HEK293 (cell line): ENCODE measurements around the gene TEAD1.

Experiments
- BCL11A ChIP-seq: fragments of 450-650 bp; formaldehyde crosslinking; IDR thresholded peaks from 2 replicates; pipeline ENCODE4 v1.5.1; 2016; ENCODE audit warnings: low read depth, missing biosample characterization, missing genetic modification characterization
- FEZF1 ChIP-seq: fragments of 450-650 bp; formaldehyde crosslinking; IDR thresholded peaks from 2 replicates; pipeline ENCODE4 v1.5.1; 2016; ENCODE audit warnings: missing biosample characterization, missing genetic modification characterization
- GLIS1 ChIP-seq: fragments of 450-650 bp; formaldehyde crosslinking; IDR thresholded peaks from 2 replicates; pipeline ENCODE4 v1.5.1; 2016; ENCODE audit warnings: missing biosample characterization, missing genetic modification characterization
- MZF1 ChIP-seq: fragments of 450-650 bp; formaldehyde crosslinking; IDR thresholded peaks from 2 replicates; pipeline ENCODE4 v1.5.1; 2017; ENCODE audit warnings: missing biosample characterization, missing genetic modification characterization, borderline replicate concordance
- RBAK ChIP-seq: fragments of 450-650 bp; formaldehyde crosslinking; IDR thresholded peaks from 2 replicates; pipeline ENCODE4 v1.5.1; 2016; ENCODE audit warnings: missing biosample characterization, missing genetic modification characterization
- SCRT2 ChIP-seq: fragments of 450-650 bp; formaldehyde crosslinking; IDR thresholded peaks from 2 replicates; pipeline ENCODE4 v1.5.1; 2016; ENCODE audit warnings: missing biosample characterization, missing genetic modification characterization
- TCF7L2 ChIP-seq: IDR thresholded peaks from 2 replicates; pipeline ENCODE4 v1.6.1; 2011; ENCODE audit warnings: low read depth, mild to moderate bottlenecking, inconsistent platforms, low read length, moderate library complexity, borderline replicate concordance
- ZBTB7A ChIP-seq: fragments of 450-650 bp; formaldehyde crosslinking; IDR thresholded peaks from 2 replicates; pipeline ENCODE4 v1.5.1; 2016; ENCODE audit warnings: low read depth, missing biosample characterization, missing genetic modification characterization
- ZFHX2 ChIP-seq: fragments of 450-650 bp; formaldehyde crosslinking; conservative IDR thresholded peaks from 2 replicates; pipeline ENCODE4 v1.5.1; 2016; ENCODE audit warnings: missing biosample characterization, missing genetic modification characterization
- ZNF112 ChIP-seq: fragments of 450-650 bp; formaldehyde crosslinking; IDR thresholded peaks from 2 replicates; pipeline ENCODE4 v1.5.0; 2017; ENCODE audit warnings: missing biosample characterization, missing genetic modification characterization
- ZNF16 ChIP-seq: fragments of 450-650 bp; formaldehyde crosslinking; IDR thresholded peaks from 2 replicates; pipeline ENCODE4 v1.5.1; 2016; ENCODE audit warnings: low read depth, missing biosample characterization, missing genetic modification characterization
- ZNF169 ChIP-seq: fragments of 450-650 bp; formaldehyde crosslinking; IDR thresholded peaks from 2 replicates; pipeline ENCODE4 v1.5.1; 2016; ENCODE audit warnings: missing biosample characterization, missing genetic modification characterization
- ZNF174 ChIP-seq: fragments of 450-650 bp; formaldehyde crosslinking; IDR thresholded peaks from 2 replicates; pipeline ENCODE4 v1.5.0; 2017; ENCODE audit warnings: missing biosample characterization, mild to moderate bottlenecking, missing genetic modification characterization
- ZNF175 ChIP-seq: fragments of 450-650 bp; formaldehyde crosslinking; IDR thresholded peaks from 2 replicates; pipeline ENCODE4 v1.5.1; 2016; ENCODE audit warnings: missing biosample characterization, missing genetic modification characterization
- ZNF324 ChIP-seq: fragments of 450-650 bp; formaldehyde crosslinking; IDR thresholded peaks from 2 replicates; pipeline ENCODE4 v1.5.1; 2016; ENCODE audit warnings: missing biosample characterization, missing genetic modification characterization
- ZNF335 ChIP-seq: fragments of 450-650 bp; formaldehyde crosslinking; conservative IDR thresholded peaks from 2 replicates; pipeline ENCODE4 v1.5.1; 2016; ENCODE audit warnings: missing biosample characterization, missing genetic modification characterization
- ZNF37A ChIP-seq: fragments of 450-650 bp; IDR thresholded peaks from 2 replicates; pipeline ENCODE4 v1.5.1; 2018; ENCODE audit warnings: missing biosample characterization, missing genetic modification characterization
- ZNF473 ChIP-seq: fragments of 450-650 bp; formaldehyde crosslinking; IDR thresholded peaks from 2 replicates; pipeline ENCODE4 v1.5.1; 2017; ENCODE audit warnings: missing biosample characterization, missing genetic modification characterization
- ZNF560 ChIP-seq: fragments of 450-650 bp; formaldehyde crosslinking; IDR thresholded peaks from 2 replicates; pipeline ENCODE4 v1.5.1; 2017; ENCODE audit warnings: missing biosample characterization, missing genetic modification characterization, borderline replicate concordance
- ZNF585B ChIP-seq: fragments of 450-650 bp; formaldehyde crosslinking; IDR thresholded peaks from 2 replicates; pipeline ENCODE4 v1.5.1; 2016; ENCODE audit warnings: missing biosample characterization, missing genetic modification characterization
- ZNF621 ChIP-seq: fragments of 450-650 bp; formaldehyde crosslinking; IDR thresholded peaks from 2 replicates; pipeline ENCODE4 v1.5.1; 2017; ENCODE audit warnings: missing biosample characterization, missing genetic modification characterization
- ZNF626 ChIP-seq: fragments of 450-650 bp; sonication (Bioruptor Pico); formaldehyde crosslinking; IDR thresholded peaks from 2 replicates; pipeline ENCODE4 v1.5.1; 2018; ENCODE audit warnings: missing biosample characterization, missing genetic modification characterization, inconsistent platforms
- ZNF629 ChIP-seq: fragments of 450-650 bp; formaldehyde crosslinking; IDR thresholded peaks from 2 replicates; pipeline ENCODE4 v1.5.1; 2017; ENCODE audit warnings: missing biosample characterization, missing genetic modification characterization
- ZNF664 ChIP-seq: fragments of 450-650 bp; formaldehyde crosslinking; IDR thresholded peaks from 2 replicates; pipeline ENCODE4 v1.5.1; 2016; ENCODE audit warnings: missing biosample characterization, missing genetic modification characterization
- ZNF76 ChIP-seq: fragments of 450-650 bp; formaldehyde crosslinking; IDR thresholded peaks from 2 replicates; pipeline ENCODE4; 2016; ENCODE audit warnings: low read depth, missing biosample characterization, missing genetic modification characterization, borderline replicate concordance
- ZNF843 ChIP-seq: fragments of 450-650 bp; formaldehyde crosslinking; IDR thresholded peaks from 2 replicates; pipeline ENCODE4 v1.5.1; 2016; ENCODE audit warnings: missing biosample characterization, missing genetic modification characterization
- ZSCAN16 ChIP-seq: fragments of 450-650 bp; formaldehyde crosslinking; IDR thresholded peaks from 2 replicates; pipeline ENCODE4 v1.5.1; 2016; ENCODE audit warnings: missing biosample characterization, missing genetic modification characterization
- ZXDB ChIP-seq: fragments of 450-650 bp; formaldehyde crosslinking; IDR thresholded peaks from 2 replicates; pipeline ENCODE4 v1.5.1; 2016; ENCODE audit warnings: missing biosample characterization, missing genetic modification characterization
- TF ChIP-seq, protein P1 (sequence below): fragments of 450-650 bp; formaldehyde crosslinking; IDR thresholded peaks from 2 replicates; pipeline ENCODE4 v1.5.1; 2017; ENCODE audit warnings: missing biosample characterization, missing genetic modification characterization
- TF ChIP-seq, protein P2 (sequence below): fragments of 450-650 bp; formaldehyde crosslinking; IDR thresholded peaks from 2 replicates; pipeline ENCODE4 v1.5.1; 2017; ENCODE audit warnings: missing biosample characterization, missing genetic modification characterization
- TF ChIP-seq, protein P3 (sequence below): fragments of 450-650 bp; formaldehyde crosslinking; conservative IDR thresholded peaks from 2 replicates; pipeline ENCODE4 v1.5.1; 2016; ENCODE audit warnings: low read depth, missing biosample characterization, missing genetic modification characterization
- TF ChIP-seq, protein P4 (sequence below): fragments of 450-650 bp; formaldehyde crosslinking; IDR thresholded peaks from 2 replicates; pipeline ENCODE4 v1.5.1; 2016; ENCODE audit warnings: missing biosample characterization, missing genetic modification characterization
- TF ChIP-seq, protein P5 (sequence below): fragments of 450-650 bp; formaldehyde crosslinking; IDR thresholded peaks from 2 replicates; pipeline ENCODE4 v1.5.1; 2016; ENCODE audit warnings: missing biosample characterization, missing genetic modification characterization

TEAD1 gene

DNA sequence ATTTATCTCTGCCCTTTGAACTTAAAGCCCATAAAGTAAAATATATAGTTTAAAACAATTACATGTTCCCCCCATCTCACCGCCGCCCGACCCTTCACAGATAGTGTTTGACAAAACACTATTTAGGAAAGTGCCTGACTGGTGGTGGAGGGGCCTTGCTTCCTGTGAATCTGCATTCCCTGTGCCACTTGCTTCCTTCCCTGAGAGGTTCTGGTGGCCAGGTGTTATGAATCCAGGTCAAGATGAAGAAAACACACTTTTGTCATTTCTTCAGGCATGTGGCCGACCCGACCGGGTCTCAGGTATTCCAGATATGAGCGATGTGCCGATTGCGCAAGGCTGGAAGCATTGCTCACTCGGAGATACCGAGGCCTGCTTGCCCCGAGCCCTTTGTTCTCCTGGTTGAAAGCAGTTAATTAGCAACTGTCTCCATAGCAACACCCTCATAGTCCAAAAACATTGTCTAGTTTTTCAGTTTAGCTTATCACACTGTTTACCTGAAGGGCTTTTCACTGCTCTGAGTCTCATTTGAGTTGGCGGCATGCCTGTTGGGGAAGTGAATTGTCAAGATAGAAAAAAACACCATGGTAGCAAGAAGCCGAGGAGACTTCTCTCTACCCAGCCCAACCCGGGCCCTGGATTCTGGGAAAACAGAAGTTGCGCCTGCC, 128.3 kb downstream of the TEAD1 start (continued):
- TF ChIP-seq ZNF324 (tag by site-specific recombination) (no peak), ZNF112 (no peak), RBAK (tag by site-specific recombination) (no peak), ZNF174 (tag by site-specific recombination) (no peak), MZF1 (no peak), ZNF560 (no peak), ZNF76 (tag by site-specific recombination) (no peak), ZNF621 (tag by site-specific recombination) (no peak), SCRT2 (no peak), ZNF626 (no peak), GLIS1 (tag by site-specific recombination) (no peak), ZNF175 (tag by site-specific recombination) (no peak), ZSCAN16 (tag by site-specific recombination) (no peak), ZNF843 (tag by site-specific recombination) (no peak), ZNF169 (tag by site-specific recombination) (no peak), ZNF664 (no peak), ZNF629 (tag by site-specific recombination) (no peak; the same call in 1 of the 2 replicates), ZNF16 (tag by site-specific recombination) (no peak), BCL11A (no peak), TCF7L2 (peak; percentile 82), ZNF37A (tag by site-specific recombination) (no peak), ZNF585B (no peak), FEZF1 (peak; percentile 95), ZBTB7A (tag by site-specific recombination) (no peak), ZNF473 (tag by site-specific recombination) (no peak), ZXDB (tag by site-specific recombination) (peak; percentile 48; the same call in 1 of the 2 replicates), ZFHX2 (no peak), ZNF335 (tag by site-specific recombination) (peak; percentile 68)
- TF ChIP-seq, protein P1, sequence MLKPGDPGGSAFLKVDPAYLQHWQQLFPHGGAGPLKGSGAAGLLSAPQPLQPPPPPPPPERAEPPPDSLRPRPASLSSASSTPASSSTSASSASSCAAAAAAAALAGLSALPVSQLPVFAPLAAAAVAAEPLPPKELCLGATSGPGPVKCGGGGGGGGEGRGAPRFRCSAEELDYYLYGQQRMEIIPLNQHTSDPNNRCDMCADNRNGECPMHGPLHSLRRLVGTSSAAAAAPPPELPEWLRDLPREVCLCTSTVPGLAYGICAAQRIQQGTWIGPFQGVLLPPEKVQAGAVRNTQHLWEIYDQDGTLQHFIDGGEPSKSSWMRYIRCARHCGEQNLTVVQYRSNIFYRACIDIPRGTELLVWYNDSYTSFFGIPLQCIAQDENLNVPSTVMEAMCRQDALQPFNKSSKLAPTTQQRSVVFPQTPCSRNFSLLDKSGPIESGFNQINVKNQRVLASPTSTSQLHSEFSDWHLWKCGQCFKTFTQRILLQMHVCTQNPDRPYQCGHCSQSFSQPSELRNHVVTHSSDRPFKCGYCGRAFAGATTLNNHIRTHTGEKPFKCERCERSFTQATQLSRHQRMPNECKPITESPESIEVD (tag by site-specific recombination): peak; percentile 97
- TF ChIP-seq, protein P2, sequence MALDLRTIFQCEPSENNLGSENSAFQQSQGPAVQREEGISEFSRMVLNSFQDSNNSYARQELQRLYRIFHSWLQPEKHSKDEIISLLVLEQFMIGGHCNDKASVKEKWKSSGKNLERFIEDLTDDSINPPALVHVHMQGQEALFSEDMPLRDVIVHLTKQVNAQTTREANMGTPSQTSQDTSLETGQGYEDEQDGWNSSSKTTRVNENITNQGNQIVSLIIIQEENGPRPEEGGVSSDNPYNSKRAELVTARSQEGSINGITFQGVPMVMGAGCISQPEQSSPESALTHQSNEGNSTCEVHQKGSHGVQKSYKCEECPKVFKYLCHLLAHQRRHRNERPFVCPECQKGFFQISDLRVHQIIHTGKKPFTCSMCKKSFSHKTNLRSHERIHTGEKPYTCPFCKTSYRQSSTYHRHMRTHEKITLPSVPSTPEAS (tag by site-specific recombination): no peak
- TF ChIP-seq, protein P3, sequence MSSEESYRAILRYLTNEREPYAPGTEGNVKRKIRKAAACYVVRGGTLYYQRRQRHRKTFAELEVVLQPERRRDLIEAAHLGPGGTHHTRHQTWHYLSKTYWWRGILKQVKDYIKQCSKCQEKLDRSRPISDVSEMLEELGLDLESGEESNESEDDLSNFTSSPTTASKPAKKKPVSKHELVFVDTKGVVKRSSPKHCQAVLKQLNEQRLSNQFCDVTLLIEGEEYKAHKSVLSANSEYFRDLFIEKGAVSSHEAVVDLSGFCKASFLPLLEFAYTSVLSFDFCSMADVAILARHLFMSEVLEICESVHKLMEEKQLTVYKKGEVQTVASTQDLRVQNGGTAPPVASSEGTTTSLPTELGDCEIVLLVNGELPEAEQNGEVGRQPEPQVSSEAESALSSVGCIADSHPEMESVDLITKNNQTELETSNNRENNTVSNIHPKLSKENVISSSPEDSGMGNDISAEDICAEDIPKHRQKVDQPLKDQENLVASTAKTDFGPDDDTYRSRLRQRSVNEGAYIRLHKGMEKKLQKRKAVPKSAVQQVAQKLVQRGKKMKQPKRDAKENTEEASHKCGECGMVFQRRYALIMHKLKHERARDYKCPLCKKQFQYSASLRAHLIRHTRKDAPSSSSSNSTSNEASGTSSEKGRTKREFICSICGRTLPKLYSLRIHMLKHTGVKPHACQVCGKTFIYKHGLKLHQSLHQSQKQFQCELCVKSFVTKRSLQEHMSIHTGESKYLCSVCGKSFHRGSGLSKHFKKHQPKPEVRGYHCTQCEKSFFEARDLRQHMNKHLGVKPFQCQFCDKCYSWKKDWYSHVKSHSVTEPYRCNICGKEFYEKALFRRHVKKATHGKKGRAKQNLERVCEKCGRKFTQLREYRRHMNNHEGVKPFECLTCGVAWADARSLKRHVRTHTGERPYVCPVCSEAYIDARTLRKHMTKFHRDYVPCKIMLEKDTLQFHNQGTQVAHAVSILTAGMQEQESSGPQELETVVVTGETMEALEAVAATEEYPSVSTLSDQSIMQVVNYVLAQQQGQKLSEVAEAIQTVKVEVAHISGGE: no peak
- TF ChIP-seq, protein P4, sequence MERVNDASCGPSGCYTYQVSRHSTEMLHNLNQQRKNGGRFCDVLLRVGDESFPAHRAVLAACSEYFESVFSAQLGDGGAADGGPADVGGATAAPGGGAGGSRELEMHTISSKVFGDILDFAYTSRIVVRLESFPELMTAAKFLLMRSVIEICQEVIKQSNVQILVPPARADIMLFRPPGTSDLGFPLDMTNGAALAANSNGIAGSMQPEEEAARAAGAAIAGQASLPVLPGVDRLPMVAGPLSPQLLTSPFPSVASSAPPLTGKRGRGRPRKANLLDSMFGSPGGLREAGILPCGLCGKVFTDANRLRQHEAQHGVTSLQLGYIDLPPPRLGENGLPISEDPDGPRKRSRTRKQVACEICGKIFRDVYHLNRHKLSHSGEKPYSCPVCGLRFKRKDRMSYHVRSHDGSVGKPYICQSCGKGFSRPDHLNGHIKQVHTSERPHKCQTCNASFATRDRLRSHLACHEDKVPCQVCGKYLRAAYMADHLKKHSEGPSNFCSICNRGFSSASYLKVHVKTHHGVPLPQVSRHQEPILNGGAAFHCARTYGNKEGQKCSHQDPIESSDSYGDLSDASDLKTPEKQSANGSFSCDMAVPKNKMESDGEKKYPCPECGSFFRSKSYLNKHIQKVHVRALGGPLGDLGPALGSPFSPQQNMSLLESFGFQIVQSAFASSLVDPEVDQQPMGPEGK (tag by site-specific recombination): no peak
- TF ChIP-seq, protein P5, sequence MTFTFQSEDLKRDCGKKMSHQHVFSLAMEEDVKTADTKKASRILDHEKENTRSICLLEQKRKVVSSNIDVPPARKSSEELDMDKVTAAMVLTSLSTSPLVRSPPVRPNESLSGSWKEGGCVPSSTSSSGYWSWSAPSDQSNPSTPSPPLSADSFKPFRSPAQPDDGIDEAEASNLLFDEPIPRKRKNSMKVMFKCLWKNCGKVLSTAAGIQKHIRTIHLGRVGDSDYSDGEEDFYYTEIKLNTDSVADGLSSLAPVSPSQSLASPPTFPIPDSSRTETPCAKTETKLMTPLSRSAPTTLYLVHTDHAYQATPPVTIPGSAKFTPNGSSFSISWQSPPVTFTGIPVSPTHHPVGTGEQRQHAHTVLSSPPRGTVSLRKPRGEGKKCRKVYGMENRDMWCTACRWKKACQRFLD: no peak
